Endothelial cell of umbilical vein (primary cell): ENCODE data around the gene ASB1. TPM values are rescaled to one million over a fixed set of nuclear protein-coding genes. Genes with fewer than 3 reads are reported as not detected.

ENCODE experiments used
- BruUV-seq: library from RNA; stranded (reverse); fragments of 400-500 nt; replicated peaks from 2 replicates; lab custom pipeline; 2021; lab: Mats Ljungman, UMichigan
- CTCF ChIA-PET: fragments of 300-600, 350-600 bp; sonication (Branson Sonifier 250); formaldehyde crosslinking; loops from one replicate; lab custom pipeline; 2021; ENCODE audit warnings: antibody characterized with exemption, inconsistent platforms; lab: Charles Lee
- POLR2A ChIA-PET: fragments of 300-600, 350-600 bp; sonication (Branson Sonifier 250); formaldehyde crosslinking; loops from one replicate; lab custom pipeline; 2021; ENCODE audit warnings: antibody characterized with exemption, inconsistent platforms; lab: Charles Lee
- DNase-seq: peaks from one replicate; pipeline ENCODE4 v3.0.0-alpha.2; 2011; ENCODE audit warnings: low read depth, low spot score
- FAIRE-seq: peaks from 2 replicates; lab custom pipeline; 2011; peaks lifted over from hg19 to GRCh38; lab: Jason Lieb, UNC
- H2AFZ ChIP-seq: 2 replicates; pipeline ENCODE4 v1.6.0; 2012; ENCODE audit warnings: low read depth, low read length, control low read depth, inconsistent platforms
- H3K27ac ChIP-seq: 2 replicates; pipeline ENCODE4 v1.5.1; 2011; ENCODE audit warnings: low read depth, mild to moderate bottlenecking, control low read depth, low read length, moderate library complexity; ENCODE audit not compliant: insufficient read depth
- H3K27me3 ChIP-seq, 2 experiments: 2 replicates each; pipeline versions ENCODE4 v1.6.0 to v1.6.1; 2011; ENCODE audit warnings: low read length in 2 of 2, mixed read lengths in 1 of 2; ENCODE audit not compliant: control insufficient read depth in 2 of 2, insufficient read depth in 2 of 2
- H3K36me3 ChIP-seq, 2 experiments: 2 replicates in 1 of 2; 3 replicates in 1 of 2; pipeline ENCODE4 v1.5.1; 2011; ENCODE audit warnings: low read length in 2 of 2, mild to moderate bottlenecking in 1 of 2, moderate library complexity in 1 of 2; ENCODE audit not compliant: control insufficient read depth in 2 of 2, insufficient read depth in 2 of 2; ENCODE audit errors: extremely low read depth in 1 of 2
- H3K4me1 ChIP-seq: 3 replicates; pipeline ENCODE4 v1.5.1; 2011; ENCODE audit warnings: mild to moderate bottlenecking, low read length; ENCODE audit not compliant: control insufficient read depth, insufficient read depth; ENCODE audit errors: extremely low read depth
- H3K4me2 ChIP-seq: 2 replicates; pipeline ENCODE4 v1.6.1; 2011; ENCODE audit warnings: low read length, control low read depth, mixed read lengths; ENCODE audit not compliant: insufficient read depth
- H3K4me3 ChIP-seq, 3 experiments: fragments of 200-600 bp in 1 of 3; sonication (generic), shearing (Covaris generic) in 1 of 3; replicated peaks in 1 of 3; 2 replicates each; pipeline ENCODE4 v1.5.1; 2011 to 2016; ENCODE audit warnings: control low read depth in 3 of 3, low read length in 3 of 3, mild to moderate bottlenecking in 2 of 3, inconsistent platforms in 1 of 3, low read depth in 1 of 3, moderate library complexity in 1 of 3; ENCODE audit not compliant: insufficient read depth in 1 of 3
- H3K79me2 ChIP-seq: 2 replicates; pipeline ENCODE4 v1.6.0; 2012; ENCODE audit warnings: low read length, inconsistent platforms; ENCODE audit not compliant: control insufficient read depth, insufficient read depth
- H3K9ac ChIP-seq: replicated peaks from 2 replicates; pipeline ENCODE3; 2011; ENCODE audit warnings: low read length, control low read depth; ENCODE audit not compliant: insufficient read depth; ENCODE audit errors: extremely low read depth
- H3K9me1 ChIP-seq: replicated peaks from 3 replicates; pipeline ENCODE4 v1.6.0; 2011; ENCODE audit warnings: mild to moderate bottlenecking, low read length; ENCODE audit not compliant: control insufficient read depth, insufficient read depth; ENCODE audit errors: extremely low read depth
- H3K9me3 ChIP-seq: replicated peaks from 2 replicates; pipeline ENCODE4 v1.5.1; 2012; ENCODE audit warnings: low read length, inconsistent platforms; ENCODE audit not compliant: control insufficient read depth, insufficient read depth
- H4K20me1 ChIP-seq: replicated peaks from 2 replicates; pipeline ENCODE3; 2011; ENCODE audit warnings: mild to moderate bottlenecking, low read length; ENCODE audit not compliant: control insufficient read depth, insufficient read depth; ENCODE audit errors: extremely low read depth
- EZH2 ChIP-seq: IDR thresholded peaks from 2 replicates; pipeline ENCODE4 v1.6.1; 2012; ENCODE audit warnings: borderline replicate concordance, low read depth, mild to moderate bottlenecking, moderate library complexity, low read length, inconsistent platforms; ENCODE audit not compliant: severe bottlenecking
- FOS ChIP-seq: IDR thresholded peaks from 2 replicates; pipeline ENCODE4 v1.6.1; 2011; ENCODE audit warnings: mild to moderate bottlenecking, low read length, moderate library complexity, borderline replicate concordance; ENCODE audit not compliant: insufficient read depth
- GATA2 ChIP-seq: IDR thresholded peaks from 2 replicates; pipeline ENCODE4 v1.7.0; 2011; ENCODE audit warnings: low read depth, mild to moderate bottlenecking, moderate library complexity, mixed read lengths, low read length; ENCODE audit not compliant: insufficient read length, insufficient read depth
- JUN ChIP-seq: IDR thresholded peaks from 2 replicates; pipeline ENCODE4 v1.6.1; 2011; ENCODE audit warnings: borderline replicate concordance, low read depth; ENCODE audit not compliant: insufficient read length, insufficient read depth
- MYC ChIP-seq: IDR thresholded peaks from one replicate; pipeline ENCODE4 v1.6.1; 2011; ENCODE audit warnings: mild to moderate bottlenecking, low read depth, low read length
- POLR2A ChIP-seq: IDR thresholded peaks from 2 replicates; pipeline ENCODE4 v1.6.1; 2012; ENCODE audit warnings: low read depth, mild to moderate bottlenecking, control low read depth, low read length
- POLR2AphosphoS5 ChIP-seq: IDR thresholded peaks from 2 replicates; pipeline ENCODE4 v1.6.1; 2012; ENCODE audit warnings: low read depth, mild to moderate bottlenecking, control low read depth, low read length, moderate library complexity; ENCODE audit not compliant: insufficient read depth
- dilution Hi-C: fragments of 300-500 bp; cut with MboI; formaldehyde crosslinking; loops from one replicate; pipeline ENCODE4 v1.15.0; 2019; ENCODE audit warnings: low sequenced_read_pairs; ENCODE audit not compliant: extremely low pct_ligation_motif_present
- intact Hi-C: fragments of 100-400 bp; cut with micrococcal nuclease; formaldehyde crosslinking; loops from one replicate; pipeline ENCODE4 v1.10.0; 2022
- polyA plus RNA-seq, 4 experiments: library from polyadenylated mRNA; depleted of rRNA in 3 of 4; stranded (reverse) in 3 of 4; unstranded in 1 of 4; fragments of >200 nt; gene quantifications; 2 replicates each; pipeline versions ENCODE4 v1.2.1 to v1.2.3, GENCODE V29; 2011 to 2012; ENCODE audit warnings: missing spikeins in 1 of 4
- total RNA-seq: library from RNA; stranded (reverse); gene quantifications from 2 replicates; pipeline ENCODE4 v1.2.3, GENCODE V29; 2021
- TF ChIP-seq, protein P1 (sequence below): IDR thresholded peaks from 2 replicates; pipeline ENCODE4 v1.6.1; 2011; ENCODE audit not compliant: insufficient read depth, insufficient read length
- TF ChIP-seq, protein P2 (sequence below), 2 donors: IDR thresholded peaks; 1 replicate in 1 of 2; 2 replicates in 1 of 2; pipeline ENCODE4 v1.5.1; 2011; ENCODE audit warnings: low read length in 2 of 2, mild to moderate bottlenecking in 2 of 2, moderate library complexity in 2 of 2, control low read depth in 1 of 2, inconsistent platforms in 1 of 2, low read depth in 1 of 2; ENCODE audit not compliant: insufficient read depth in 1 of 2; ENCODE audit errors: extremely low read depth in 1 of 2

Gene ASB1
- total and polyA plus RNA-seq, 2 donors (not counting 3 experiments of a cell fraction or from before 2014, with no cell fraction given): 12.3 to 16.2 TPM

DNA sequence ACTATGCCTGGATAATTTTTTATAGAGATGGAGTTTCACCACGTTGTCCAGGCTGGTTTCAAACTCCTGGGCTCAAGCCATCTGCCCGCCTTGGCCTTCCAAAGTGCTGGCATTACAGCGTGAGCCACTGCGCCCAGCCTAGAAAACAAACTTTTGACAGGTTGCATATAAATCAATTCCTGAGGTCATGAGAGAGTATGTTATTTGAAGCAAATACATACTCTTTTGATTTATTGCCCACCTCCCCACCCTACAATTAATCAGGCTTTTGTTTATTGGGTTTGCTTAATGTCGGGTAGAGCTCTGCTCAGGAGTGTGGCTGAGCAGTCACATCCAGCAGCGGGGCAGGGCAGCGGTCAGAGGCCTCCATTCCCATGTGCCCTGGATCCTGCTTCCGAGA lies 37.9 kb upstream of the ASB1 start:
- H3K4me1 ChIP-seq: no peaks in the 10 kb centered on the region
- no peaks in the 10 kb centered on the region for H3K9me3 ChIP-seq
- TF ChIP-seq POLR2A (no peak), EZH2 (no peak), FOS (no peak), POLR2AphosphoS5 (no peak), JUN (no peak), MYC (no peak), GATA2 (no peak)
- TF ChIP-seq, protein P1, sequence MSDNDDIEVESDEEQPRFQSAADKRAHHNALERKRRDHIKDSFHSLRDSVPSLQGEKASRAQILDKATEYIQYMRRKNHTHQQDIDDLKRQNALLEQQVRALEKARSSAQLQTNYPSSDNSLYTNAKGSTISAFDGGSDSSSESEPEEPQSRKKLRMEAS: no peak
- TF ChIP-seq, protein P2, sequence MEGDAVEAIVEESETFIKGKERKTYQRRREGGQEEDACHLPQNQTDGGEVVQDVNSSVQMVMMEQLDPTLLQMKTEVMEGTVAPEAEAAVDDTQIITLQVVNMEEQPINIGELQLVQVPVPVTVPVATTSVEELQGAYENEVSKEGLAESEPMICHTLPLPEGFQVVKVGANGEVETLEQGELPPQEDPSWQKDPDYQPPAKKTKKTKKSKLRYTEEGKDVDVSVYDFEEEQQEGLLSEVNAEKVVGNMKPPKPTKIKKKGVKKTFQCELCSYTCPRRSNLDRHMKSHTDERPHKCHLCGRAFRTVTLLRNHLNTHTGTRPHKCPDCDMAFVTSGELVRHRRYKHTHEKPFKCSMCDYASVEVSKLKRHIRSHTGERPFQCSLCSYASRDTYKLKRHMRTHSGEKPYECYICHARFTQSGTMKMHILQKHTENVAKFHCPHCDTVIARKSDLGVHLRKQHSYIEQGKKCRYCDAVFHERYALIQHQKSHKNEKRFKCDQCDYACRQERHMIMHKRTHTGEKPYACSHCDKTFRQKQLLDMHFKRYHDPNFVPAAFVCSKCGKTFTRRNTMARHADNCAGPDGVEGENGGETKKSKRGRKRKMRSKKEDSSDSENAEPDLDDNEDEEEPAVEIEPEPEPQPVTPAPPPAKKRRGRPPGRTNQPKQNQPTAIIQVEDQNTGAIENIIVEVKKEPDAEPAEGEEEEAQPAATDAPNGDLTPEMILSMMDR (IDR thresholded peaks at IDR 0.05; ENCODE audit: extremely low read depth in 1 of 2, insufficient read depth in 1 of 2, low read depth in 1 of 2, low read length in 2 of 2): no peak
- no peaks in the 10 kb centered on the region for H4K20me1 ChIP-seq
- H3K9me1 ChIP-seq: no peaks in the 10 kb centered on the region
- DNase-seq (no peak), FAIRE-seq (no peak)
- H3K79me2 ChIP-seq: no peaks in the 10 kb centered on the region
- ChIA-PET CTCF (interaction anchor here (1.5 kb wide), 1 partner anchor 11 kb away, joined by 6 read pairs; no protein-coding TSS in a partner anchor), POLR2A (no interaction called here)
- H3K27me3 ChIP-seq: no peaks in the 10 kb centered on the region
- intact Hi-C loops (no loop called here), dilution Hi-C loops (no loop called here)
- no peak overlapping the region for H3K9ac ChIP-seq
- no peak overlapping the region for H3K27ac ChIP-seq
- H3K36me3 ChIP-seq: no peaks in the 10 kb centered on the region
- no peak overlapping the region for H3K4me3 ChIP-seq
- no peak overlapping the region for H2AFZ ChIP-seq
- H3K4me2 ChIP-seq: no peak overlapping the region
- no TSS peak for BruUV-seq
